Stimulated activated CD8-positive, alpha-beta memory T cell treated with anti-CD3 and anti-CD28 coated beads, Interleukin-2, amount 100 ng/mL, for 1 hour (primary cell): ENCODE measurements around the gene CD99.
"Not testable (repeated sequence)": the region's sequence is repeated elsewhere in the genome, so short reads cannot be mapped to it uniquely, and the experiment has no call there.

ENCODE experiments used
- DNase-seq, 2 donors: peaks; one replicate each; pipeline ENCODE4 v3.0.0-alpha.2; 2020; ENCODE audit warnings: low read depth in 2 of 2

CD99 gene

DNA sequence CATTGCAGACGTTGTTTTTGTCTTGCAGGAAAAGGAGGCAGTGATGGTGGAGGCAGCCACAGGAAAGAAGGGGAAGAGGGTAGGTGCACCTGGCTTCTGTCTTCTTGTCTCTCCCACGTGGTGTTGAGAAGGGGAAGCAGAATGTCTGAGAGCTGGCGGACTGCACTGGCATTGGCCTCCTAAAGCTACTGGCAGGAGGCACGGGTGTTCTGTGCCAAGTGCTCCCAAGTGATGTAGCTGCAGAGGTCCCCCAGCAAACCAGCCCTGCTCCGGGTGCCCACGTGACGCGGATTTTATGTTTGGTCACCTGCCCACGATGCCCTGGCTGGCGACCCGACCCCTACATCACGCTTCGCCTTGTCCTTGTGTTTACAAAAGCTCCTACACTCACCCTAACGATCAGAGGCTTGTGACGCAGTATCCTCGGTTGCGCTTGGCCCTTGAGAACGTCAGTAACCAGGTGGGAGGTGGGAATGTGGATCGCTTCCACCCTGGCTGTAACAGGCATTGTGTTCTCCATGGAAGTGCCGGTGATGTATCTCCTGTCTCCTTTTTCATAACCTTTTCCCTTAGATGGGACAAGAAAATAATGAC, 32.3 kb downstream of the CD99 start:
- no peak for DNase-seq

DNA sequence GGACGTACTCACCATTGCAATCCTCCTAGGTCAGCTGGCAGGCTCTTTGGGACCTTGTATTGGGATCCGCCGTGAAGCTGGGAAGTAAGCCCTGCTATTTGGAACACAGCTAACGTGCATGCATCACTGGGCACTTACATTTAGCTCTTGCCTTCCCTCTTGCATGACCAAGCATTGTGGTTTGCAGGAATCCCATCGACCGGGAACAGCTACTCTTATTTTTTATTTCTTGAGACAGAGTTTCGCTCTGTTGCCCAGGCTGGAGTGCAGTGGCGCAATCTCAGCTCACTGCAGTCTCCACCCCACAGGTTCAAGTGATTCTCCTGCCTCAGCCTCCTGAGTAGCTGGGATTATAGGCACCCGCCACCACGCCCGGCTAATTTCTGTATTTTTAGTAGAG, 36.2 kb downstream of the CD99 start:
- DNase-seq = not testable (repeated sequence)

- no peak for DNase-seq
Observed at GRCh38 chrX:2732076-2732475, 41.0 kb downstream of the CD99 start.

- no peak for DNase-seq
Observed at GRCh38 chrX:2732649-2733048, 41.6 kb downstream of the CD99 start.

DNA sequence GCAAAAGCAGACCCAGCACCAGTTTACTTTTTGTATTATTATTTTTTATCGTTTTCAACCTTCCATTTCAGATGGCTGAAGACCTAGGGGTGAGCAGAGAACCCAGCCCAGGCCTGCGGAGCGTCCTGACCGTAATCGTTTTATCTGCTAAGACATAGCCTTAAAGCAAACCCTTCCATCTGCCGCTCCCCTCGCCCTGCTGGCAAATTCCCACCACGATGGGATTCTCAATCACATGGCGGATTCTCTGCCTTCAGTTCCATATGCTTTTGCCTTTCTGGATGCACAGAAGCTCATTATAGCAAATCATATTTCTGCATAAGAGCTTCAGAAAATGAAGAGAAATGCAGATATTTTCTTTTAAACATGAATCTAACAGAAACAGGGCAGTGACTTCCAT, 42.2 kb downstream of the CD99 start:
- DNase-seq = no peak

GRCh38 chrX:2735270-2735669, 44.2 kb downstream of the CD99 start:
- no peak for DNase-seq

DNA sequence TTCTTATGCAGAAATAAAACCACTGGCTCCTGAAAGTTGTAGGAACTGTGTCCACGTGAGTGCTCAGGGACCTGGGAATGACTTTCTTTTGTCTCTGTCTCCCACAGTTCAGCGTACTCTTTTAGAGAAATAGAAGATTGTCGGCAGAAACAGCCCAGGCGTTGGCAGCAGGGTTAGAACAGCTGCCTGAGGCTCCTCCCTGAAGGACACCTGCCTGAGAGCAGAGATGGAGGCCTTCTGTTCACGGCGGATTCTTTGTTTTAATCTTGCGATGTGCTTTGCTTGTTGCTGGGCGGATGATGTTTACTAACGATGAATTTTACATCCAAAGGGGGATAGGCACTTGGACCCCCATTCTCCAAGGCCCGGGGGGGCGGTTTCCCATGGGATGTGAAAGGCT, 49.6 kb downstream of the CD99 start:
- no peak for DNase-seq

DNA sequence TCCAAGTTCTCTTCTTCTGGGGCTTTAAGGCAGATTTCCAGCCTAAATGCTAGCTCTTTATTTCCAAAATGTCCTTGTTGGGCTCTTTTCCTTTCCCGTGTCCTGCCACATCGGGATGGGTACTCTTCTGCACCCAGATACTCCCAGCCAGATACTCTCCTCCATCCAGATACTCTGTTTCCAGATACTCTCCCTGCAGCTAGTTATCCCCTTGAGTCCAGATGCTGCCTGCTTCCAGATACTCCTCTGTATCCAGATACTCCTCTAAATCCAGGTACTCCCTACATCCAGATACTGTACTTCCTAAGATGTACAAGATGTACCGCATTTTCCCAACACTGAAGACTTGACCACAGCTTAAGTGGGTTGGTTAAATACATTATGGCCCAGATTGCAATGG, 50.3 kb downstream of the CD99 start:
- no peak for DNase-seq

DNA sequence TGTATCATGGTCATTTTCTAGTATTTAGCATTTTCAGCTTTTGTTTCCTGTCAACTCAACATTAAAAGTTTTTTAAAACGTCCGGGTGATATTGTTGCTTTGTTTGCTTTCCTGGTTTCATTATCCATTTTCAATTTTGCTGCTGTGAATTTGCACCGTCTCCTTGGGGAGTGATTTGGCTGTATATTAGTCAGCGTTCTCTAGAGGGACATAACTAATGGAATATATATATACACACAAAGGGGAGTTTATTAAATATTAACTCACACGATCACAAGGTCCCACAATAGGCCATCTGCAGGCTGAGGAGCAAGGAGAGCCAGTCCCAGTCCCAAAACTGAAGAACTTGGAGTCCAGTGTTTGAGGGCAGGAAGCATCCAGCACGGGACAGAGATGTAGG, 55.2 kb downstream of the CD99 start:
- not testable (repeated sequence) for DNase-seq

- DNase-seq = no peak
Observed at GRCh38 chrX:2748171-2748814, 57.2 kb downstream of the CD99 start.

- no peak for DNase-seq
Observed at GRCh38 chrX:2748815-2749188, 57.7 kb downstream of the CD99 start.

- DNase-seq = no peak
Observed at GRCh38 chrX:2751291-2751690, 60.2 kb downstream of the CD99 start.

- DNase-seq = not testable (repeated sequence)
Observed at GRCh38 chrX:2751874-2752300, 60.8 kb downstream of the CD99 start, which contains the start of gene XG. TSS of gene XG (plus strand) at chrX:2752040. CDS start at chrX:2752275, 235 bp downstream.

DNA sequence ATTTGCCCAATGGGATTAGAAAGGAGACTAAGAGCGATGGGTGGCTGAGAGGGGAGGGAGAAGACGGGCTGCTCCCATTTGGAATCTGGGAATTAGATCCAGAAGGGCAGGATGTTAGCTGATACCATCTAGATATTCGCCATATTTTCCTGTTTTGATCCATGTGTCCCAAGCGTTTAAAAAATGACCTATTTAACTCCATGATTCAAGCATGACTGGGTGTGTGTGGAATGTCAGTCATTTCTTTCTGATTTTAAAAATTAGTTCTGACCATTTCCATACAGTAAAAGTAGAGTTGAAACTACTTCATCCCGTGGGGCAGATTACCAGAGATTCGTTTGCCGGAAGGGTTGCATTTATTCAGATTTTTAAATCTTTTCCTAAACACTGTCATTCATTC, 61.3 kb downstream of the CD99 start:
- DNase-seq = not testable (repeated sequence)

DNA sequence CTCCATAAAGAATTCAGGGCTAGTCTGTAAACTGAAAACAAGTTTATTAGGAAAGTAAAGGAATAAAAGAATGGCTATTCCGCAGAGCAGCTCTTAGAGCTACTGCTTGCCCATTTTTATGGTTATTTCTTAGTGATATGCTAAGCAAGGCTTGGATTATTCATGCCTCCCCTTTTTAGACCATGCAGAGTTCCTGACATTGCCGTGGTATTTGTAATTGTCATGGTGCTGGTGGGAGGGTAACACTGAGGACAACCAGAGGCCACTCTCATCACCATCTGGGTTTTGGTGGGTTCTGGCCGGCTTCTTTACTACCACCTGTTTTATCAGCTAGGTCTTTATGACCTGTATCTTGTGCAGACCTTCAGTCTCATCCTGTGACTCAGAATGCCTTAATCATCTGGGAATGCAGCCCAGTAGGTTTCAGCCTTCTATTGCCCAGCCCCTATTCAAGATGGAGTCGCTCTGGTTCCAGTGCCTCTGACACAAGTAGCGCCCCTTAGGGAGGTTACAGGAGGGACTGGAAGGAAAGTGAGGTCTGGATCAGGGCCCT, 64.1 kb downstream of the CD99 start:
- not testable (repeated sequence) for DNase-seq

- no peak for DNase-seq
Observed at GRCh38 chrX:2756548-2756947, 65.5 kb downstream of the CD99 start.

- DNase-seq = no peak
Observed at GRCh38 chrX:2761246-2761645, 70.2 kb downstream of the CD99 start.

- DNase-seq = not testable (repeated sequence)
Observed at GRCh38 chrX:2762671-2763070, 71.6 kb downstream of the CD99 start.

DNA sequence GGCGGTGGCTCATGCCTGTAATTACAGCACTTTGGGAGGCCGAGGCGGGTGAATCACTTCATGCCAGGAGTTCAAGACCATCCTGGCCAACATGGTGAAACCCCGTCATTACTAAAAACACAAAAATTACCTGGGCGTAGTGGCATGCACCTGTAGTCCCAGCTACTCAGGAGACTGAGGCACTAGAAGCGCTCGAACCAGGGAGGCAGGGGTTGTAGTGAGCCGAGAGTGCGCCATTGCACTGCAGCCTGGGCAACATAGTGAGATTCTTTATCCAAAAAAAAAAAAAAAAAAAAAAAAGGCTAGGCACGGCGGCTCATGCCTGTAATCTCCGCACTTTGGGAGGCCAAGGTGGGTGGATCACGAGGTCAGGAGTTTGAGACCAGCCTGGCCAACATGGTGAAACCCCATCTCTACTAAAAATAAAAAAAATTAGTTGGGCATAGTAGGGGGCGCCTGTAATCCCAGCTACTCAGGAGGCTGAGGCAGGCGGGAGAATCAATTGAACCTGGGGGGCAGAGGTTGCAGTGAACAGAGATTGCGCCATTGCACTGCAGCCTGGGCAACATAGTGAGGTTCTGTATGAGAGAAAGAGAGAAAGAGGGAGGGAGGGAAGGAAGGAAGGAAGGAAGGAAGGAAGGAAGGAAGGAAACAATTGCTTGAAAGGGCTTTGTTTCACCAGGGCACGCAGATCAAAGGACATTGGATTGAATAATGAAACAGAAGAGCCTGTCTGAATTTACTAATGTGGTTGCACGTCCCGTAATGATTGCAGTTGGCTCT, 73.9 kb downstream of the CD99 start:
- not testable (repeated sequence) for DNase-seq

GRCh38 chrX:2765549-2765830, 74.4 kb downstream of the CD99 start:
- DNase-seq = no peak

DNA sequence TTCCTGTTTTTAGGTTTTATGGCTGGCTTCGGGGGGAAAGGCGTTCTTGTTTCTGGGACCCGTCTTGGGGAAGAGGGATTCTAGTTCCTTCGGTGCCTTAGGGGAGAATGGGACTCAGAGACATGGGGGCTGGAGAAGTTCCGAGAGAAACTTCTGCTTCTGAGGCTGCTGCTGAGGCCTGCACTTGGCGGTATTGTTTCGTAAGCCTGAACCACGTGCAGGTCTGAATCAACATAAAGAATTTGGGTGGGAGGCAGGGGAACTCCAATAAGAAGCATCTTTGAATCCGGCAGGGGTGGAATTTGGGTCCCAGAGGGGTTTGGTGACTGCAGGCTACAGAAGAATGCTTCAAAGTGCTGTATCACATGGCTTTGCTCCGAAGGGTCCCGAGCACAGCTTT, 75.8 kb downstream of the CD99 start:
- DNase-seq = no peak

GRCh38 chrX:2767631-2768455, 76.7 kb downstream of the CD99 start:
- DNase-seq = no peak
